ENCODE data around the gene EXOC3L1.

Gene EXOC3L1

DNA sequence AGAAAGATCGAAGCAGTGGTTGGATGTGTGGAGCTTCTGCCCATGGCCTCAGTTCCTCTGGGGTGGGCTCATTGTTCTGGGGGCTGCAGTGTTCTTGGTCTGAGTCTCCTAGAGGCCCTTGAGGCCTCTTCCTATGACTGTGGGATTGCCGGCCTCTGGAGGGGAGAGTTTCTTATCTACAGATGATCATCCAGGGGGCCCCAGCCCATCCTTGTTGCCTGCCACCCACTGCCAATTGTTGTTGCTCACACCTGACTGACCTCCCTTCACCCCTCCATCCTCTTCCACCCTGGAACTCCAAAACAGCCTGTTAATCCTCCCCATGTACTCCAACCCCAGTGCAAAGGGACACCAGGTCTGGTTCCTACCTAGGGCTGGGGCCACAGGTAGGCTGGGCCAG lies 45.0 kb downstream of the EXOC3L1 start:
- DNase-seq = no peak

DNA sequence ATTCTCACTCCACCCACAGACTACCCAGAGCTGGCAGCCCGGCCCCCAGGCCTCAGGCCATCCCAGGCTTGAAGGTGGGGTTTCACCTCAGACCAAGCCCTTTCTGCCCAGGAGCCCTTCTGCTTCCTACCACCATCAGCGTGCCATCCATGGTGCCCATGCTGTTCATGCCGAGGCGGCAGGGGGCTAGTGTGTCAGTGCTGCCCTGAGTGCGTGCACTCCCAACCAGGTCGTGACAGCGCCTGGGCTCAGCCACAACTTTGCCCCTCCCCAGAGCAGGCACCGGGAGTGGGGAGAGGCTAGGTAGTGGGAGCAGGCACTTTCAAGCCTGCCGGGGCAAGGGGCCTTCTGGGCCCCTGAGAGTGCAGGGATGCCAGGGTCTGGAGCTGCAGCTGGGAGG lies 47.6 kb downstream of the EXOC3L1 start:
- DNase-seq = no peak

DNA sequence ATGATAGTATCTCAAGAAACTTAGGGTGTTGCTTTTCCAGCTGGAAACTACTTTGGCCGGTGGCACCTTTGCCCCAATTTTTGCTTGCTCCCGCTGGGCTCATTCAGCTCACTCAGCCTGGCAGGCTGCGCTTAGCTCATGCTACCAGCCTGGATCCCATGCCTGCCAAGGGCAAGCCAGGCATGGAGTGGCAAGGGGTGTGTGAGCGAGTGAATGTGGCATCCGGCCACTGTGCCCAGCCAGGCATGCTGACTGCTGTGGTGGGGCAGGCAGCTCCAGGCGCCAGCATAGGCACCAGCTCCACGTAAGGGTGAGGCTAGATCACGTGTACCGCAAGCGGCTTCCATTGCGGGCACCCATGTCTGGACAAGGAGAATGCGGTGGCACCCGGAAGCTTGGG lies 48.5 kb downstream of the EXOC3L1 start:
- DNase-seq = no peak

DNA sequence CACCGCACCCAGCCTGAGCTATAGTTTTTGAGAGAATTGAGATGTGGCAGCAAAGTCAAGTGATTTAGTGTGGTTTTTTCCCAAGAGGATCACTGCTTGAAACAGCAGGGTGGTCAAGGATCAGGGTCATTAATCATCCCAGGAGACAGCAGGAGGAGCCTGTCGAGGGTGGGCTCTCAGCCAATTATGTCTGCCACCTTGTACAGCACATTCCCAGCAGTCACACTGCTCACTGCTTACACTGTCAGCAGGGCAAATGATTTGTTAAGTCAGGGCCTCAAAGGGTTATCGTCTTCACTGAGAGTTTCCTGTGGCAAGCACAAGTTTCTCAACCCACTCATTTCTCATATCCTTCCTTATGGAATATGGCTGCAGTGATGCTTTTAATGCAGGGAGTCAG lies 52.3 kb downstream of the EXOC3L1 start:
- DNase-seq = no peak
